ENCODE measurements around the gene TFAM. TPM values are rescaled to one million over a fixed set of nuclear protein-coding genes. Genes with fewer than 3 reads are reported as not detected.
"Not testable (repeated sequence)": the region's sequence is repeated elsewhere in the genome, so short reads cannot be mapped to it uniquely, and the experiment has no call there.

TFAM gene
- total and polyA plus RNA-seq, 2 donors = 15.0 to 69.9 TPM

DNA sequence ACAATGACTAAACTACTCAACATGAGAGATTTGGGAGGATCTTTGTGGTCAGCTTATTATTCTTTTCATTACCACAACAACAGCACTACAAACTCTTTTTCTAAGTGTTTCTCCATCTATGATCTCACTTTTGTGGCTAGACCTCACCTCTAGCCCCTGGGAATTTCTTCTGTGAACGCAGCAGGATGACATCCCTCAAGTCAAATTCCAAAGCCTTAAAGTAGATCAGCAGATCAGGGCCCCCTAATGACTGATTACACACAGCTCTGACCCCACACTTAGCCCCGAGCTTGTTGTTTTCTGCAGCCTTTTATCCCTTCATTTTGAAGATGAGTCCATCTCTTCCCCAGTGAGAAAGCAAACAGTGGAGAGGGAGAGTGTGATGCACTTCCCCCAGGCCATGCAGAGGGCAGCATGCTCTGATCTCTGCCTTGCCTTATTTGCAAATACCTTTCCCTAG, 27.3 kb downstream of the TFAM start:
- Histone ChIP-seq H3K27ac (ENCODE audit: low read depth in 1 of 2, low read length in 1 of 2) (no peak overlapping the region), H3K4me3 (ENCODE audit: low read length in 2 of 2) (no peak overlapping the region), H3K9me3 (ENCODE audit: control insufficient read depth in 2 of 2, insufficient read depth in 1 of 2, low read length in 1 of 2) (no peaks in the 10 kb centered on the region), H3K27me3 (ENCODE audit: control insufficient read depth in 2 of 2, insufficient read depth in 1 of 2, low read length in 1 of 2) (no peaks in the 10 kb centered on the region), H3K4me1 (ENCODE audit: control insufficient read depth in 2 of 2, insufficient read depth in 2 of 2, low read length in 2 of 2) (no peaks in the 10 kb centered on the region), H3K36me3 (ENCODE audit: control insufficient read depth in 2 of 2, insufficient read depth in 2 of 2, low read length in 1 of 2) (no peaks in the 10 kb centered on the region)
- 68% methylated on average over 2 of the region's 2 CpGs for WGBS
- no peak for DNase-seq (ENCODE audit: low read depth in 6 of 9, low spot score in 9 of 9)

- Histone ChIP-seq H3K27me3 (ENCODE audit: control insufficient read depth in 2 of 2, insufficient read depth in 1 of 2, low read length in 1 of 2) (no peaks in the 10 kb centered on the region), H3K36me3 (ENCODE audit: control insufficient read depth in 2 of 2, insufficient read depth in 2 of 2, low read length in 1 of 2) (no peaks in the 10 kb centered on the region), H3K27ac (ENCODE audit: low read depth in 1 of 2, low read length in 1 of 2) (no peak overlapping the region), H3K4me1 (ENCODE audit: control insufficient read depth in 2 of 2, insufficient read depth in 2 of 2, low read length in 2 of 2) (no peaks in the 10 kb centered on the region), H3K9me3 (ENCODE audit: control insufficient read depth in 2 of 2, insufficient read depth in 1 of 2, low read length in 1 of 2) (no peaks in the 10 kb centered on the region), H3K4me3 (ENCODE audit: low read length in 2 of 2) (no peak overlapping the region)
- no peak for DNase-seq (ENCODE audit: low read depth in 6 of 9, low spot score in 9 of 9)
- WGBS = 63% methylated on average over 5 of the region's 5 CpGs
Measured at GRCh38 chr10:58414270-58415041, 29.2 kb downstream of the TFAM start.

DNA sequence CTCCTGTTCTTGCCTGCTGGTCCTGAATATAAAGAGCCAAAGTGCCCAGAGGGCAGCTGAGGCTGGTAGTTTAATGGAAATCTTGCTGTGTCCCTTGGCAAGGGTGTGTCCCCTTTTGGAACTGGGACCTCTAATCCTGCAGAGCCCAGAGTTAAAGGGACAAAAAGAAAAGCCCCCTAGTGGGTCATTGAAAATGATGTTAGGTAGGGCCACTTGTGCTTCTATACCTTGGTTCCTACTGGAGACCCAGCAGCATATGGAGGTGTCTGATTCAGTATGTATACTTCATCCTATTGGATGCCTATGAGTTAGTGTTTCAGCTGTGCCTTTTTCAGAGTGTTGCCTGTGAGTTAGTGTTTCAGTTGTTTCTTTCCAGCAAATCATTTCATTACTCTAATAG, 30.5 kb downstream of the TFAM start:
- Histone ChIP-seq H3K36me3 (ENCODE audit: control insufficient read depth in 2 of 2, insufficient read depth in 2 of 2, low read length in 1 of 2) (no peaks in the 10 kb centered on the region), H3K27ac (ENCODE audit: low read depth in 1 of 2, low read length in 1 of 2) (no peak overlapping the region), H3K27me3 (ENCODE audit: control insufficient read depth in 2 of 2, insufficient read depth in 1 of 2, low read length in 1 of 2) (no peaks in the 10 kb centered on the region), H3K4me1 (ENCODE audit: control insufficient read depth in 2 of 2, insufficient read depth in 2 of 2, low read length in 2 of 2) (no peaks in the 10 kb centered on the region), H3K9me3 (ENCODE audit: control insufficient read depth in 2 of 2, insufficient read depth in 1 of 2, low read length in 1 of 2) (no peaks in the 10 kb centered on the region), H3K4me3 (ENCODE audit: low read length in 2 of 2) (no peak overlapping the region)
- DNase-seq (ENCODE audit: low read depth in 6 of 9, low spot score in 9 of 9) = no peak

DNA sequence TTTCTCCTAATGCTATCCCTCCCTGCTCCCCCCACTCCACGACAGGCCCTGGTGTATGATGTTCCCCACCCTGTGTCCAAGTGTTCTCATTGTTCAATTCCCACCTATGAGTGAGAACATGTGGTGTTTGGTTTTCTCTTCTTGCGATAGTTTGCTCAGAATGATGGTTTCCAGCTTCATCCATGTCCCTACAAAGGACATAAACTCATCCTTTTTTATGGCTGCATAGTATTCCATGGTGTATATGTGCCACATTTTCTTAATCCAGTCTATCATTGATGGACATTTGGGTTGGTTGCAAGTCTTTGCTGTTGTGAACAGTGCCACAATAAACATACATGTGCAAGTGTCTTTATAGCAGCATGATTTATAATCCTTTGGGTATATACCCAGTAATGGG, 32.7 kb downstream of the TFAM start:
- WGBS = 97% methylated on average over 2 of the region's 2 CpGs
- not testable (repeated sequence) for H3K9me3 ChIP-seq (ENCODE audit: control insufficient read depth in 2 of 2, insufficient read depth in 1 of 2, low read length in 1 of 2); H3K4me1 ChIP-seq (ENCODE audit: control insufficient read depth in 2 of 2, insufficient read depth in 2 of 2, low read length in 2 of 2); DNase-seq (ENCODE audit: low read depth in 6 of 9, low spot score in 9 of 9); H3K27ac ChIP-seq (ENCODE audit: low read depth in 1 of 2, low read length in 1 of 2); H3K4me3 ChIP-seq (ENCODE audit: low read length in 2 of 2); H3K36me3 ChIP-seq (ENCODE audit: control insufficient read depth in 2 of 2, insufficient read depth in 2 of 2, low read length in 1 of 2); H3K27me3 ChIP-seq (ENCODE audit: control insufficient read depth in 2 of 2, insufficient read depth in 1 of 2, low read length in 1 of 2)

DNA sequence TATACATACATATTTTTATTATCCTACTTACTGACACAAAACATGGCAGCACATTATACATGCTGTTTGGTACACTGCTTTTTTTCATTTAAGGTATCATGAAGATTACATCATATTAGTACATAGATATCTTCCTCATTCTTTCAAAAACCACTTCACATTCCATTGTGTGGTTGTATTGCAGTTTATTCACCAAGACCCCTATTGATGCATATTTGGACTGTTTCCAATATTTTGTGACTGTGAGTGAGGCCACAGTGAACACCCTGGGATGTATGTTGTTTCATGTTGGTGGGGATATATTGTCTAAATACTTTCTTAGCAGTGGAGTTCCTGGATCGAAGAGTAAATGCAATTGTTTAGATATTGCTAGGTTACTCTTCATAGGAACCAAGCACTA, 39.0 kb downstream of the TFAM start:
- H3K4me1 ChIP-seq (ENCODE audit: control insufficient read depth in 2 of 2, insufficient read depth in 2 of 2, low read length in 2 of 2) = no peaks in the 10 kb centered on the region
- H3K4me3 ChIP-seq (ENCODE audit: low read length in 2 of 2) = no peak overlapping the region
- 100% methylated on average over 1 of the region's 1 CpG for WGBS
- DNase-seq (ENCODE audit: low read depth in 6 of 9, low spot score in 9 of 9) = no peak
- no peak overlapping the region for H3K27ac ChIP-seq (ENCODE audit: low read depth in 1 of 2, low read length in 1 of 2)
- H3K36me3 ChIP-seq (ENCODE audit: control insufficient read depth in 2 of 2, insufficient read depth in 2 of 2, low read length in 1 of 2) = no peaks in the 10 kb centered on the region
- no peaks in the 10 kb centered on the region for H3K27me3 ChIP-seq (ENCODE audit: control insufficient read depth in 2 of 2, insufficient read depth in 1 of 2, low read length in 1 of 2)
- peaks cover 0 to 6% of the 10 kb centered on the region in 2 donors for H3K9me3 ChIP-seq (ENCODE audit: control insufficient read depth in 2 of 2, insufficient read depth in 1 of 2, low read length in 1 of 2)

DNA sequence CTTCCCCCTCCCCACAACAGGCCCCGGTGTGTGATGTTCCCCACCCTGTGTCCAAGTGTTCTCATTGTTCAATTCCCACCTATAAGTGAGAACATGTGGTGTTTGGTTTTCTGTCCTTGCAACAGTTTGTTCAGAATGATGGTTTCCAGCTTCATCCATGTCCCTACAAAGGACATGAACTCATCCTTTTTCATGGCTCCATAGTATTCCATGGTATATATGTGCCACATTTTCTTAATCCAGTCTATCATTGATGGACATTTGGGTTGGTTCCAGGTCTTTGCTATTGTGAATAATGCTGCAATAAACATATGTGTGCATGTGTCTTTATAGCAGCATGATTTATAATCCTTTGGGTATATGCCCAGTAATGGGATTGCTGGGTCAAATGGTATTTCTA, 43.2 kb downstream of the TFAM start:
- not testable (repeated sequence) for H3K27me3 ChIP-seq (ENCODE audit: control insufficient read depth in 2 of 2, insufficient read depth in 1 of 2, low read length in 1 of 2); H3K36me3 ChIP-seq (ENCODE audit: control insufficient read depth in 2 of 2, insufficient read depth in 2 of 2, low read length in 1 of 2); H3K27ac ChIP-seq (ENCODE audit: low read depth in 1 of 2, low read length in 1 of 2); DNase-seq (ENCODE audit: low read depth in 6 of 9, low spot score in 9 of 9); H3K4me3 ChIP-seq (ENCODE audit: low read length in 2 of 2); H3K4me1 ChIP-seq (ENCODE audit: control insufficient read depth in 2 of 2, insufficient read depth in 2 of 2, low read length in 2 of 2); H3K9me3 ChIP-seq (ENCODE audit: control insufficient read depth in 2 of 2, insufficient read depth in 1 of 2, low read length in 1 of 2)
- 100% methylated on average over 1 of the region's 1 CpG for WGBS

DNA sequence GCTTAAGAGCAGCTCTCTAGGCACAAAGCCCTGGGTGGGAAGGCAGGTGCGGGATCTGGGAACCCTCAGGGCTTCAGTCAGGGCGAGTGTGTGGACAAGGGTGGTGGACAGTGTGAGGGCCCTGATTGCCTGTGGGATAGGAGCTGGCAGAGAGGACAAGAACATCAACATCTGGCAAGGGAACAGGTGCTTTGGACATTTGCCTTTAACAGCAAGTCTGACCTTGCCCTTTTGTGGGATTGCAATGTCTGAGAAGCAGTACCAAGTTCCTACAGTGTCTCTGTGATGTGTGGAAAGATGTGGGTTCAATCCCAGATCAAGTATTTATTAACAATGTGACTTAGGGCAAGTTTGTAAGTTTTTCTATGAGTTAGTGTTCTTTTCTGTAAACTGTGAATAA, 46.7 kb downstream of the TFAM start:
- no peak for DNase-seq (ENCODE audit: low read depth in 6 of 9, low spot score in 9 of 9)
- 85% methylated on average over 2 of the region's 2 CpGs for WGBS
- H3K27ac ChIP-seq (ENCODE audit: low read depth in 1 of 2, low read length in 1 of 2) = no peak overlapping the region
- H3K9me3 ChIP-seq (ENCODE audit: control insufficient read depth in 2 of 2, insufficient read depth in 1 of 2, low read length in 1 of 2) = no peaks in the 10 kb centered on the region
- no peak overlapping the region for H3K4me3 ChIP-seq (ENCODE audit: low read length in 2 of 2)
- no peaks in the 10 kb centered on the region for H3K27me3 ChIP-seq (ENCODE audit: control insufficient read depth in 2 of 2, insufficient read depth in 1 of 2, low read length in 1 of 2)
- no peaks in the 10 kb centered on the region for H3K4me1 ChIP-seq (ENCODE audit: control insufficient read depth in 2 of 2, insufficient read depth in 2 of 2, low read length in 2 of 2)
- H3K36me3 ChIP-seq (ENCODE audit: control insufficient read depth in 2 of 2, insufficient read depth in 2 of 2, low read length in 1 of 2) = no peaks in the 10 kb centered on the region

GRCh38 chr10:58433066-58433465, 47.9 kb downstream of the TFAM start:
- Histone ChIP-seq H3K27me3 (ENCODE audit: control insufficient read depth in 2 of 2, insufficient read depth in 1 of 2, low read length in 1 of 2) (no peaks in the 10 kb centered on the region), H3K9me3 (ENCODE audit: control insufficient read depth in 2 of 2, insufficient read depth in 1 of 2, low read length in 1 of 2) (no peaks in the 10 kb centered on the region), H3K36me3 (ENCODE audit: control insufficient read depth in 2 of 2, insufficient read depth in 2 of 2, low read length in 1 of 2) (no peaks in the 10 kb centered on the region), H3K4me1 (ENCODE audit: control insufficient read depth in 2 of 2, insufficient read depth in 2 of 2, low read length in 2 of 2) (no peaks in the 10 kb centered on the region), H3K27ac (ENCODE audit: low read depth in 1 of 2, low read length in 1 of 2) (no peak overlapping the region), H3K4me3 (ENCODE audit: low read length in 2 of 2) (no peak overlapping the region)
- DNase-seq (ENCODE audit: low read depth in 6 of 9, low spot score in 9 of 9) = no peak
- WGBS = 92% methylated on average over 2 of the region's 2 CpGs

DNA sequence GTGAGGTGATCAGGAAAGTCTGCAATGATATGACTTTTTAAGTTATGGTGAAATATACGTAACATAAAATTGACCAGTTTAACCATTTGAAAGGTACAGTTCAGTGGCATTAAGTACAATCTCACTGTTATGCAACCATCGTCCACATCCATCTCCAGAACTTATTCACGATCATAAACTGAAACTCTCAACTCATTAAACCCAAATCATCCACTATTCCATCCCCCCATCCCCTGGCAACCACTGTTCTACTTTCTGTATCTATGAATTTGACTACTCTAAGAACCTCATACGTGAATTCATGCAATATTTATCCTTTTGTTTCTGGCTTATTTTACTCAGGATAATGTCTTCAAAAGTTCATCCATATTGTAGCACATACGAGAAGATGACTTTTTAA, 48.4 kb downstream of the TFAM start:
- Histone ChIP-seq H3K27ac (ENCODE audit: low read depth in 1 of 2, low read length in 1 of 2) (no peak overlapping the region), H3K36me3 (ENCODE audit: control insufficient read depth in 2 of 2, insufficient read depth in 2 of 2, low read length in 1 of 2) (no peaks in the 10 kb centered on the region), H3K27me3 (ENCODE audit: control insufficient read depth in 2 of 2, insufficient read depth in 1 of 2, low read length in 1 of 2) (no peaks in the 10 kb centered on the region), H3K4me1 (ENCODE audit: control insufficient read depth in 2 of 2, insufficient read depth in 2 of 2, low read length in 2 of 2) (no peaks in the 10 kb centered on the region), H3K4me3 (ENCODE audit: low read length in 2 of 2) (no peak overlapping the region), H3K9me3 (ENCODE audit: control insufficient read depth in 2 of 2, insufficient read depth in 1 of 2, low read length in 1 of 2) (no peaks in the 10 kb centered on the region)
- DNase-seq (ENCODE audit: low read depth in 6 of 9, low spot score in 9 of 9) = no peak
- WGBS = 95% methylated on average over 5 of the region's 5 CpGs
